ENCODE results near the gene GFPT2. TPM values are rescaled to one million over a fixed set of nuclear protein-coding genes. Genes with fewer than 3 reads are reported as not detected.
"Not testable (repeated sequence)": the region's sequence is repeated elsewhere in the genome, so short reads cannot be mapped to it uniquely, and the experiment has no call there.

The GFPT2 gene
- total RNA-seq, 1 donor from 2014 or later, result 1.7 TPM

GRCh38 chr5:180303226-180304015 lies 49.7 kb downstream of the GFPT2 start:
- no peak overlapping the region for H3K4me3 Mint-ChIP-seq (ENCODE audit: low read depth)
- no peaks in the 10 kb centered on the region for H3K36me3 Mint-ChIP-seq (ENCODE audit: insufficient read depth)
- H3K4me1 Mint-ChIP-seq (ENCODE audit: low read depth), result no peaks in the 10 kb centered on the region
- H3K27me3 Mint-ChIP-seq, result no peaks in the 10 kb centered on the region
- TF ChIP-seq CTCF (IDR thresholded peaks at IDR 0.05; ENCODE audit: unreplicated experiment), result no peak
- no peaks in the 10 kb centered on the region for H3K9me3 Mint-ChIP-seq (ENCODE audit: low read depth)
- no peak overlapping the region for H3K27ac Mint-ChIP-seq
- no peak for DNase-seq (ENCODE audit: low spot score, unreplicated experiment)

- TF ChIP-seq CTCF (IDR thresholded peaks at IDR 0.05; ENCODE audit: unreplicated experiment), result no peak
- H3K4me1 Mint-ChIP-seq (ENCODE audit: low read depth), result peaks cover 2% of the 10 kb centered on the region
- H3K9me3 Mint-ChIP-seq (ENCODE audit: low read depth), result no peaks in the 10 kb centered on the region
- H3K27me3 Mint-ChIP-seq, result no peaks in the 10 kb centered on the region
- no peak overlapping the region for H3K27ac Mint-ChIP-seq
- DNase-seq (ENCODE audit: low spot score, unreplicated experiment), result no peak
- H3K4me3 Mint-ChIP-seq (ENCODE audit: low read depth), result no peak overlapping the region
- H3K36me3 Mint-ChIP-seq (ENCODE audit: insufficient read depth), result no peaks in the 10 kb centered on the region
Observed at GRCh38 chr5:180302256-180302655, 50.9 kb downstream of the GFPT2 start.

- no peak overlapping the region for H3K27ac Mint-ChIP-seq
- TF ChIP-seq CTCF (IDR thresholded peaks at IDR 0.05; ENCODE audit: unreplicated experiment), result no peak
- no peaks in the 10 kb centered on the region for H3K36me3 Mint-ChIP-seq (ENCODE audit: insufficient read depth)
- no peaks in the 10 kb centered on the region for H3K27me3 Mint-ChIP-seq
- no peaks in the 10 kb centered on the region for H3K9me3 Mint-ChIP-seq (ENCODE audit: low read depth)
- DNase-seq (ENCODE audit: low spot score, unreplicated experiment), result no peak
- H3K4me1 Mint-ChIP-seq (ENCODE audit: low read depth), result peaks cover 2% of the 10 kb centered on the region
- H3K4me3 Mint-ChIP-seq (ENCODE audit: low read depth), result no peak overlapping the region
Observed at GRCh38 chr5:180301253-180301652, 51.9 kb downstream of the GFPT2 start.

- no peak for TF ChIP-seq CTCF (IDR thresholded peaks at IDR 0.05; ENCODE audit: unreplicated experiment)
- Mint-ChIP-seq H3K27ac (no peak overlapping the region), H3K4me3 (ENCODE audit: low read depth) (no peak overlapping the region), H3K9me3 (ENCODE audit: low read depth) (no peaks in the 10 kb centered on the region), H3K4me1 (ENCODE audit: low read depth) (peaks cover 2% of the 10 kb centered on the region), H3K27me3 (no peaks in the 10 kb centered on the region), H3K36me3 (ENCODE audit: insufficient read depth) (no peaks in the 10 kb centered on the region)
- no peak for DNase-seq (ENCODE audit: low spot score, unreplicated experiment)
Observed at GRCh38 chr5:180299526-180299925, 53.6 kb downstream of the GFPT2 start.

- not testable (repeated sequence) for H3K4me3 Mint-ChIP-seq (ENCODE audit: low read depth); H3K9me3 Mint-ChIP-seq (ENCODE audit: low read depth)
Observed at GRCh38 chr5:180299014-180299413, 54.1 kb downstream of the GFPT2 start.

More at GRCh38 chr5:180299014-180299413, 54.1 kb downstream of the GFPT2 start:
- not testable (repeated sequence) for H3K4me1 Mint-ChIP-seq (ENCODE audit: low read depth); H3K36me3 Mint-ChIP-seq (ENCODE audit: insufficient read depth); H3K27me3 Mint-ChIP-seq; DNase-seq (ENCODE audit: low spot score, unreplicated experiment)
- peak overlapping the region; percentile 60 for H3K27ac Mint-ChIP-seq
